Breast epithelium (tissue), 3 donors: ENCODE results near the gene DNAH17.

Source experiments
- CTCF ChIP-seq, 3 donors: fragments of 450-650 bp; IDR thresholded peaks; one replicate each; pipeline ENCODE4 v1.5.1; 2016 to 2017; ENCODE audit warnings: antibody characterized with exemption in 3 of 3, mild to moderate bottlenecking in 3 of 3, moderate library complexity in 3 of 3
- POLR2A ChIP-seq: fragments of 450-650 bp; IDR thresholded peaks from one replicate; pipeline ENCODE4 v1.6.1; 2016; ENCODE audit warnings: antibody characterized with exemption, mild to moderate bottlenecking, moderate library complexity

GRCh38 chr17:78613416-78613815 lies 36.2 kb upstream of the DNAH17 start:
- TF ChIP-seq CTCF (IDR thresholded peaks at IDR 0.05) = no peak
- no peak for TF ChIP-seq POLR2A
